H1 (cell line): ENCODE results near the gene E2F1. TPM values are rescaled to one million over a fixed set of nuclear protein-coding genes. Genes with fewer than 3 reads are reported as not detected.

Experiments used
- CTCF ChIP-seq, 3 experiments: IDR thresholded peaks; 1 replicate in 2 of 3; 2 replicates in 1 of 3; pipeline versions ENCODE4 v1.5.1 to v1.6.1; 2011; ENCODE audit warnings: low read length in 3 of 3, mild to moderate bottlenecking in 3 of 3, inconsistent platforms in 2 of 3, low read depth in 1 of 3, moderate library complexity in 1 of 3; ENCODE audit not compliant: insufficient read depth in 1 of 3; ENCODE audit errors: control extremely low read depth in 1 of 3
- NRF1 ChIP-seq: IDR thresholded peaks from 2 replicates; pipeline ENCODE4 v1.6.1; 2011; ENCODE audit warnings: mild to moderate bottlenecking, low read depth, low read length, improper control_type of control experiment
- PHF8 ChIP-seq: fragments of 200-600 bp; sonication (generic); conservative IDR thresholded peaks from 2 replicates; pipeline ENCODE4 v1.7.1; 2012; ENCODE audit warnings: low read depth, mild to moderate bottlenecking, inconsistent platforms, low read length, moderate library complexity
- polyA plus RNA-seq, 7 experiments: library from polyadenylated mRNA; depleted of rRNA in 3 of 7; stranded (reverse) in 5 of 7; unstranded in 2 of 7; fragments of >200 nt in 5 of 7; fragments of 200-250 nt in 2 of 7; gene quantifications; 1 replicate in 5 of 7; 2 replicates in 1 of 7; 4 replicates in 1 of 7; pipeline versions ENCODE4 v1.2.1 to v1.2.3, GENCODE V29; 2011 to 2013; ENCODE audit warnings: missing spikeins in 2 of 7, mixed read lengths in 2 of 7
- total RNA-seq: library from RNA; stranded (reverse); fragmentation: NEBNext Ultra II Directional; extraction: Animal tissue kit (Norgen Biotek cat#: 25700); gene quantifications from 2 replicates; pipeline ENCODE4 v1.2.1, GENCODE V29; 2021

E2F1 gene
- total and polyA plus RNA-seq, 2 of the 8 experiments (the other 6 are each of a cell fraction or from before 2014, with no cell fraction given) = 33.4 to 35.8 TPM

- TF ChIP-seq CTCF (IDR thresholded peaks at IDR 0.05; ENCODE audit: control extremely low read depth in 1 of 3, insufficient read depth in 1 of 3, low read depth in 1 of 3, low read length in 3 of 3) (no peak), PHF8 (no peak), NRF1 (no peak)
- TF ChIP-seq, all 59 proteins: peak for 0
Observed at GRCh38 chr20:33668466-33669155, 17.6 kb downstream of the E2F1 start (continued).
